ENCODE results near the gene FKBP2. TPM values are rescaled to one million over a fixed set of nuclear protein-coding genes. Genes with fewer than 3 reads are reported as not detected.
A peak's percentile ranks its signal among the peaks of the same experiment; 100 is the strongest.

FKBP2 gene
- 10 to 100 TPM; 54.1 to 95.6 (median 73.1) TPM for total RNA-seq (2021; fragmentation: NEBNext Ultra II Directional; extraction: Animal tissue kit (Norgen Biotek cat#: 25700))
- long read RNA-seq, transcript FKBP2-201 (6 exons, 657 nt) = major isoform, 130 of 173 reads
- long read RNA-seq, partial matches to known transcripts = 22 of 173 reads
- long read RNA-seq, other reads (novel, unspliced or antisense) = 15 of 173 reads

DNA sequence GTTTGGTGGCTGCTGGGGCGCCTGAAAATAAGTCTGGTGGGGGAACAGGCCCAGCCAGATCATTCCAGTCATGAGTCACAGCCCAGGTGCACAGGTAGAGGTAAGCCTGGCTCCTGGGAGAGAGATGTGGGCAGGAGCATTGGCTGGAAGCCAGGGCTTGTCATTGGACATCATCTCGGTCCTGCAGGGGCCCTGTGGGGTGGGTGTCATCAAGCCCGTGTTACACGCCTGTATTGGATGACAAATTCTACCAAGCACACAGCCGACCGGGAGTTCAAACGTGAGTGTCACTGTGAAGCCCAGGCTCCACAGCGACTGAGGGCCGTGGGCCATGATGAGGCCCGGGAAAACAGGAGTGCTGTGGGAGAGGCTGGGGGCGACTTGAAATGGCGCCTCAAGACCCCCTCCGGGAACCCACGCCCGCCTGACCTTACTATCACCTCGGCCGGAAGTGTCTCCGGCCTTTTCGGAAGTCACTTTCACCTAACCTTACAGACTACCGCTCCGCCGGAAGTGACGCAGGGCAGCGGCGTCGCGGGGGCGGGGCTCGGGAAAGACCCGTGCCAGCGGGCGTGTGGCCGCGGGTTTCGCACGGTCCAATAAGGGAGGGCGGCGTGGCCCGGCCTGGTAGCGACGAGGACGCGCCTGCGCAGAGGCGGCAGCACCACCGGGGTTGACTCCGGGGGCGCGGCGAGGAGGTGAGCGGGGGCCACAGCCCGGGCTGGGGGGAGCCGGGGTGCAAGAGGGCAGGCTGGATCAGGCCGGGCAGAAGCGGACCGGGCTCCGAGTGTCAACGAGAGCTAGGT lies at the start of gene FKBP2:
Gene FKBP2 (plus strand): TSS at position 661 of the 806 bp plus-strand sequence. CDS start 1,293 bp downstream, outside the sequence.
- Mint-ChIP-seq H3K36me3 (ENCODE audit: low read depth) (peaks cover 12% of the 10 kb centered on the region), H3K9me3 (no peaks in the 10 kb centered on the region), H3K4me1 (ENCODE audit: low read depth) (peaks cover 31% of the 10 kb centered on the region), H3K4me3 (peak within 1 kb of the TSS; percentile 90), H3K27me3 (ENCODE audit: insufficient read depth) (peaks cover 1% of the 10 kb centered on the region; the same call in 1 of the 2 replicates), H3K27ac (peak within 1 kb of the TSS; percentile 98)
- TF ChIP-seq, protein P1, sequence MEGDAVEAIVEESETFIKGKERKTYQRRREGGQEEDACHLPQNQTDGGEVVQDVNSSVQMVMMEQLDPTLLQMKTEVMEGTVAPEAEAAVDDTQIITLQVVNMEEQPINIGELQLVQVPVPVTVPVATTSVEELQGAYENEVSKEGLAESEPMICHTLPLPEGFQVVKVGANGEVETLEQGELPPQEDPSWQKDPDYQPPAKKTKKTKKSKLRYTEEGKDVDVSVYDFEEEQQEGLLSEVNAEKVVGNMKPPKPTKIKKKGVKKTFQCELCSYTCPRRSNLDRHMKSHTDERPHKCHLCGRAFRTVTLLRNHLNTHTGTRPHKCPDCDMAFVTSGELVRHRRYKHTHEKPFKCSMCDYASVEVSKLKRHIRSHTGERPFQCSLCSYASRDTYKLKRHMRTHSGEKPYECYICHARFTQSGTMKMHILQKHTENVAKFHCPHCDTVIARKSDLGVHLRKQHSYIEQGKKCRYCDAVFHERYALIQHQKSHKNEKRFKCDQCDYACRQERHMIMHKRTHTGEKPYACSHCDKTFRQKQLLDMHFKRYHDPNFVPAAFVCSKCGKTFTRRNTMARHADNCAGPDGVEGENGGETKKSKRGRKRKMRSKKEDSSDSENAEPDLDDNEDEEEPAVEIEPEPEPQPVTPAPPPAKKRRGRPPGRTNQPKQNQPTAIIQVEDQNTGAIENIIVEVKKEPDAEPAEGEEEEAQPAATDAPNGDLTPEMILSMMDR (IDR thresholded peaks at IDR 0.05) = no peak
- DNase-seq = peak; percentile 94

DNA sequence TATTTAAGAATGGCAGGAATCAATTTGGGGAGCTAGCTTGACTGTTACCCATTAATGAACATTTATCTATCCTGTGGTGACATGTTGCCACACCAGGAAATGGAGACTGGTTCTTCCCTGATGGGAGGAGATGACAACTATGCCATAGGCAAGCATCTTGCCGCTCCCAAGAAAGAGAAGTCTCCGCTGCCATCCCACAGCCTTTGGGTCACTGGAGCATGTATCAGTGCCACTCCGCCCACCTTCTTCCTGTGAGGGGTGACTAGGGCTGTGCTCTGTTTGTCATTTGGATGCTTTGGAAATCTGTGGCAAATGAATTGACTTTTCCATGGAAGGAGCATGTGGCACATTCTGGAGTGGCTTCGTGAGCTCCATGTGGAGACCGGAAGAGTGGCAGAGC lies 48.5 kb upstream of the FKBP2 start:
- no peak overlapping the region for H3K27ac Mint-ChIP-seq
- H3K4me1 Mint-ChIP-seq (ENCODE audit: low read depth) = peaks cover 6% of the 10 kb centered on the region
- no peak overlapping the region for H3K4me3 Mint-ChIP-seq
- TF ChIP-seq, protein P1 (IDR thresholded peaks at IDR 0.05) = no peak
- H3K9me3 Mint-ChIP-seq = no peaks in the 10 kb centered on the region
- H3K27me3 Mint-ChIP-seq (ENCODE audit: insufficient read depth) = no peaks in the 10 kb centered on the region
- DNase-seq = no peak
- peaks cover 29% of the 10 kb centered on the region for H3K36me3 Mint-ChIP-seq (ENCODE audit: low read depth)

DNA sequence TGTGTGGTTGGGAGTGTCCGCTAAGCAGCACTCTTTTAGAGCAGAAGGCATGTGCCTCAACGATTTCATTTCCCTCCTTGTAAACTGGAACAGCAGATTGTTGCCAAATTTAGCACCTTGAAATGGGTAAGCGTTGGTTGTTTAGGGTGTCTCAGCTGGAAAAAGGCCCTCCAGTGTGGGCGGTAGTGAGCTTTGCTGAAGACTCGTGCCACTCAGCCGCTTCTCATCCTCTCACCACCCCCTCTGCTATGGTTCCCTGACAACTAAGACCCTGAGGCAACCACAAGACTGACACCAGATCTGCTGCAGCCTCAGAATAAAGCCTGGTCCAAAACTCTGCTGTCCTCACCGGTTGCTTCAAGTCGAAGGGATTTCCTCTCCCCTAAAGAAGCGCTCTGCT lies 44.3 kb upstream of the FKBP2 start:
- Mint-ChIP-seq H3K9me3 (no peaks in the 10 kb centered on the region), H3K4me1 (ENCODE audit: low read depth) (peaks cover 4% of the 10 kb centered on the region)
- no peak for DNase-seq

DNA sequence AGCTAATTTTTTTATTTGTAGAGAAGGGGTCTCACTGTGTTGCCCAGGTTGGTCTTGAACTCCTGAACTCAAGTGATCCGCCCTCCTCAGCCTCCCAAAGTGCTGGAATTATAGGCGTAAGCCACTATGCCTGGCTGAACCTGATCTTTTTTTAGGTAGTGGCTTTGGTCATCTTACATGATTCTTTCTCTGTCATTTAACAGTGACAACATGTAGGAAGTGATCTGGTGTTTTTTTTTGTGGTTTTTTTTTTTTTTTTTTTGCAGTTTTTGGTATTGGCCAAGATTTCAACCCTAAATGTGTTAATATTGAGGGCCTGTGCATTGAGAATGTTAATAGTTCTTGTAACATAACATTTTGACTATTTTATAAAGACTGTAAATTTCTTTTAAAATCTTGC lies 42.4 kb upstream of the FKBP2 start:
- Mint-ChIP-seq H3K36me3 (ENCODE audit: low read depth) (peaks cover 41% of the 10 kb centered on the region), H3K4me3 (no peak overlapping the region), H3K4me1 (ENCODE audit: low read depth) (peaks cover 9% of the 10 kb centered on the region), H3K27me3 (ENCODE audit: insufficient read depth) (no peaks in the 10 kb centered on the region), H3K27ac (no peak overlapping the region), H3K9me3 (no peaks in the 10 kb centered on the region)
- DNase-seq = no peak
- TF ChIP-seq, protein P1 (IDR thresholded peaks at IDR 0.05) = no peak

More for the DNA sequence above, 44.3 kb upstream of the FKBP2 start:
- no peak overlapping the region for H3K4me3 Mint-ChIP-seq
- H3K27me3 Mint-ChIP-seq (ENCODE audit: insufficient read depth) = no peaks in the 10 kb centered on the region
- TF ChIP-seq, protein P1 (IDR thresholded peaks at IDR 0.05) = no peak
- H3K27ac Mint-ChIP-seq = no peak overlapping the region
- H3K36me3 Mint-ChIP-seq (ENCODE audit: low read depth) = peaks cover 34% of the 10 kb centered on the region

DNA sequence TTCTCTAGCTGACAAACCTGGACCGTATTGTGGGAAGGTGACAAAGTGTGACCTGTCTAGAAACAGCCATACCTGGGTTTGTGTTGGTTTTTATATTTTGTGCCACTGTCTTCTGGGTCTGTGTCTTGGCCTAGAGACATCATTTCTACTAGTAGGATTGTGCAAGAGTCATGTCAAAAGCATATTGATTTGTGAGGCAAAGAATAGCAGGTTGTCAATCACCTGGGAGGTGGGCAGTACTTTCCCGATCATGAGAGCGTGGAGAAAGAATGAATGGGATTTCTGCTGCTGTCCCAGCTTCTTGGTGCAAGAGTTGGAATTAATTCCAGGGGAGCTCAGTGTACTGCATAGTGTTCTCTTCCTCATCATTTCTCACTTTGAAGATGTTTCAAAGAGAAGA lies 39.4 kb upstream of the FKBP2 start:
- H3K27me3 Mint-ChIP-seq (ENCODE audit: insufficient read depth) = peaks cover 2% of the 10 kb centered on the region; the same call in 1 of the 2 replicates
- no peak overlapping the region for H3K4me3 Mint-ChIP-seq
- peaks cover 37% of the 10 kb centered on the region for H3K36me3 Mint-ChIP-seq (ENCODE audit: low read depth)
- H3K4me1 Mint-ChIP-seq (ENCODE audit: low read depth) = peaks cover 21% of the 10 kb centered on the region
- no peak overlapping the region for H3K27ac Mint-ChIP-seq
- H3K9me3 Mint-ChIP-seq = no peaks in the 10 kb centered on the region
- DNase-seq = no peak
- TF ChIP-seq, protein P1 (IDR thresholded peaks at IDR 0.05) = no peak

All from HFFc6 (cell line).